ENCODE data around the gene PRIM2.
"Not testable (repeated sequence)": the region's sequence is repeated elsewhere in the genome, so short reads cannot be mapped to it uniquely, and the experiment has no call there.

The PRIM2 gene

GRCh38 chr6:57449496-57450066 lies 132.2 kb downstream of the PRIM2 start:
- not testable (repeated sequence) for DNase-seq

- not testable (repeated sequence) for DNase-seq
Observed at GRCh38 chr6:57459781-57460180, 142.4 kb downstream of the PRIM2 start.

- DNase-seq = not testable (repeated sequence)
Observed at GRCh38 chr6:57461022-57461421, 143.6 kb downstream of the PRIM2 start.

GRCh38 chr6:57463809-57464208 lies 146.4 kb downstream of the PRIM2 start:
- DNase-seq = not testable (repeated sequence)

GRCh38 chr6:57465968-57466367 lies 148.5 kb downstream of the PRIM2 start:
- DNase-seq = not testable (repeated sequence)

GRCh38 chr6:57469072-57469471 lies 151.6 kb downstream of the PRIM2 start:
- no peak for DNase-seq

- DNase-seq = not testable (repeated sequence)
Observed at GRCh38 chr6:57470148-57470547, 152.7 kb downstream of the PRIM2 start.

GRCh38 chr6:57471314-57471864 lies 154.0 kb downstream of the PRIM2 start:
- not testable (repeated sequence) for DNase-seq

- not testable (repeated sequence) for DNase-seq
Observed at GRCh38 chr6:57472861-57473362, 155.5 kb downstream of the PRIM2 start.

- not testable (repeated sequence) for DNase-seq
Observed at GRCh38 chr6:57474862-57475475, 157.5 kb downstream of the PRIM2 start.

GRCh38 chr6:57475656-57476055 lies 158.2 kb downstream of the PRIM2 start:
- DNase-seq = not testable (repeated sequence)

GRCh38 chr6:57480194-57480593 lies 162.8 kb downstream of the PRIM2 start:
- not testable (repeated sequence) for DNase-seq

- DNase-seq = not testable (repeated sequence)
Observed at GRCh38 chr6:57481121-57481520, 163.7 kb downstream of the PRIM2 start.

- not testable (repeated sequence) for DNase-seq
Observed at GRCh38 chr6:57482471-57482870, 165.0 kb downstream of the PRIM2 start.

- DNase-seq = not testable (repeated sequence)
Observed at GRCh38 chr6:57486494-57487081, 169.2 kb downstream of the PRIM2 start.

GRCh38 chr6:57488551-57488950 lies 171.1 kb downstream of the PRIM2 start:
- DNase-seq = not testable (repeated sequence)

- not testable (repeated sequence) for DNase-seq
Observed at GRCh38 chr6:57489887-57490286, 172.5 kb downstream of the PRIM2 start.

GRCh38 chr6:57491795-57492194 lies 174.4 kb downstream of the PRIM2 start:
- not testable (repeated sequence) for DNase-seq

GRCh38 chr6:57496251-57496650 lies 178.8 kb downstream of the PRIM2 start:
- not testable (repeated sequence) for DNase-seq

GRCh38 chr6:57500368-57501021 lies 183.1 kb downstream of the PRIM2 start:
- DNase-seq = not testable (repeated sequence)

- DNase-seq = not testable (repeated sequence)
Observed at GRCh38 chr6:57502387-57502786, 185.0 kb downstream of the PRIM2 start.

- not testable (repeated sequence) for DNase-seq
Observed at GRCh38 chr6:57505251-57505650, 187.8 kb downstream of the PRIM2 start.

GRCh38 chr6:57510390-57510789 lies 193.0 kb downstream of the PRIM2 start:
- not testable (repeated sequence) for DNase-seq

Data from NCI-H774 (cell line).